Glomerular visceral epithelial cell (primary cell): ENCODE data around the gene RNASET2.
A peak's percentile ranks its signal among the peaks of the same experiment; 100 is the strongest.
"Not testable (repeated sequence)": the region's sequence is repeated elsewhere in the genome, so short reads cannot be mapped to it uniquely, and the experiment has no call there.

Experiments
- DNase-seq: peaks from one replicate; pipeline ENCODE4 v3.0.0-alpha.2; 2016; ENCODE audit errors: extremely low spot score

Gene RNASET2

DNA sequence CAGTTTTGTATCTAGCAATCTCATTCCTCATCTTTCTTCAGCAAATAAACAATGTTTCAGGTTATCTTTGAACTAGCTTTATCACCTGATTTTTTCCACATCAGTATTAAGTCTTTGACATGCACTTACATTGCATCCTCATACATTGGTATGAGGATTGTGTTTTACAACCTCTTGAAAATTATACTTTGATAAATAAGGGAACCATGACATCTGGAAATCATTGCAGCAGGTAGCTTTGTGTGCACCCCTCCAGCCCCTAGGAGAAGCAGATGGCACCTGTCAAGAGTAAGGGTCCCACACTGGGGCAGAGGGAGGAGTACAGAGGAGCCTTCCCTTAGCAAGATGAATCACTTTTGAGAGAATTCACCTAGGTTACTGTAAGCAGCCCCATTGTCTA lies 13.7 kb upstream of the RNASET2 start:
- DNase-seq = no peak

DNA sequence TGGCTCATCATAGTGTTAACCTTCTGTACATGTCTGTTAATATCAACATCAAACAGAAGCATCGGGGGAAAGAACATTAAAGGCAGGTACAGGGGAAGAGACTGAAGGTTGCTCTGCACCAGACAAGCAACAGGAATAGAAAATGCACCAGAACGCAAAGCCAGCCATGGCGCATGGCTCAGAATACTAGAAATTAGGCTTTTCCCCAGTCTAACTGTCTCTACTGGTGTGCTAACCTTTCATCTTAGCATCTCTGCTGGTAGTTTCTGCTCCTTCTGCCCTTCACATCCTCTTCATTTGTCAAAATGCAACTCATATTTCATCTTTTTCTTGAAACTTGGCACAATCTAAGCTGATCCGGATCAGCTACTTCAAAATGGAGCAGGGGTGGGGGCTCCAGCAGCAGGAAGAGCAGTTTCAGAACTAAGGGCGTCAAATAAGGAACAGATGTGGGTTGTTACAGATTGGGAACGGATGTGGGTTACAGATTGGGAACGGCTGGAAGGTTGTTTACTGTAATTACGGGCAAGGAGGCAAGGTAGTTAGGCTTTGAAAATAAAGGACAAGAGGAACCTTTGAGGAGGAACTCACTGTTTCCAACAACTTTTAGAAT lies 13.1 kb upstream of the RNASET2 start:
- DNase-seq = no peak

DNA sequence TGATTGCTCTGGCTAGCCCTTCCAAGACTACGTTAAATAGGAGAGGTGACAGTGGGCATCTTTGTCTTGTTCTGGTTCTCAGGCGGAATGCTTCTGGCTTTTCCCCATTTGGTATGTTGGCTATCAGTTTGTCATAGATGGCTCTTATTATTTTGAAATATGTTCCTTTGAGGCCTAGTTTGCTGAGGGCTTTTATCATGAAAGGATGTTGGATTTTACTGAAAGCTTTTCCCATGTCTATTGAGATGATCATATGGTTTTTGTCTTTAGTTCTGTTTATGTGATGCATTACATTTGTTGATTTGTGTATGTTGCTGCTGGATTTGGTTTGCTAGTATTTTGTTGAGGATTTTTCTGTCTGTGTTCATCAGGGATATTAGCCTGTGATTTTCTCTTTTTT lies 9.9 kb upstream of the RNASET2 start:
- no peak for DNase-seq

DNA sequence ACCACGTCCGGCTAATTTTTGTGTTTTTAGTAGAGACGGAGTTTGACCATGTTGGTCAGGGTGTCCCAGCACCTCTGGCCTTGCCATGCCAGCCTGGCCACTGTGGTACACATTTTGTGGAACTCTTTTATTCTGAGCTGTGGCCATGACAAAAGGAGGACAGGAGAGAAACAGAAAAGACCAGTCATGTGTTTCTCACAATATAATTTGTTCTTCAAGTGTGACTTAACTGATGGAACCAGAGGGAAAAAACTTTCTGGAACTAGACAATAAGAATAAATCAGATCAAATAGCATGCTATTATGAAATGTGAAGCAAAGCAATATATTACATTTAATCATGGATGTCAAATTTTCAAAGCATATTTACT lies 4.2 kb upstream of the RNASET2 start:
- no peak for DNase-seq

DNA sequence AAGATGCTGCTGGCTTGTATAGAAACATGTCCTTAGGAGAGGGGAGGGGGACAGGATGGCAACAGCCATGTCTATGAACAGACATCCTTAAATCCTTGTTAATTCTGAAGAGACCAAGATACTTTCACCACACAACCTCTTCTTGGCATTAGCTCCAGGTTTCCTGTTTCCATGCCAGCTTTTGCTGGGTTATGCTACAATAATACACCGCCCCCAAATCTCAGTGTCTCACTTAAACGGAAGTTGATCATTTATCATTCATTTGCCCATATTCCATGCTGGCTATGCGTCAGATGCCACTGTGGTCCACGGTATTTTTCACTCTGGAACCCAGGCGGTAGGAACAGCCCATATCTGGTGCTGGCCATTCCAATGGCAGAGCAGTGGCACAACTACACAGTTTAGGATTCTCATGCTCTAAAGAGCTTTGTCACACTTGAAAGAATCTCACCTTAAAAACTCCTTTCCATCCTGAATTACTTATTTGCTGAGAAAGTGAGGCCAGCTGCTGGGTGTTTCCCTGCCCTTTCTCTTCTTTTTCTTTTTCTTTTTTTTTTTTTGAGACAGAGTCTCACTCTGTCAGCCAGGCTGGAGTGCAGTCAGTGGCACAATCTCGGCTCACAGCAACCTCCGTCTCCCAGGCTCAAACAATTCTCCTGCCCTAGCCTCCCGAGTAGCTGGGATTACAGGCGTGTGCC lies 3.7 kb upstream of the RNASET2 start:
- no peak for DNase-seq

DNA sequence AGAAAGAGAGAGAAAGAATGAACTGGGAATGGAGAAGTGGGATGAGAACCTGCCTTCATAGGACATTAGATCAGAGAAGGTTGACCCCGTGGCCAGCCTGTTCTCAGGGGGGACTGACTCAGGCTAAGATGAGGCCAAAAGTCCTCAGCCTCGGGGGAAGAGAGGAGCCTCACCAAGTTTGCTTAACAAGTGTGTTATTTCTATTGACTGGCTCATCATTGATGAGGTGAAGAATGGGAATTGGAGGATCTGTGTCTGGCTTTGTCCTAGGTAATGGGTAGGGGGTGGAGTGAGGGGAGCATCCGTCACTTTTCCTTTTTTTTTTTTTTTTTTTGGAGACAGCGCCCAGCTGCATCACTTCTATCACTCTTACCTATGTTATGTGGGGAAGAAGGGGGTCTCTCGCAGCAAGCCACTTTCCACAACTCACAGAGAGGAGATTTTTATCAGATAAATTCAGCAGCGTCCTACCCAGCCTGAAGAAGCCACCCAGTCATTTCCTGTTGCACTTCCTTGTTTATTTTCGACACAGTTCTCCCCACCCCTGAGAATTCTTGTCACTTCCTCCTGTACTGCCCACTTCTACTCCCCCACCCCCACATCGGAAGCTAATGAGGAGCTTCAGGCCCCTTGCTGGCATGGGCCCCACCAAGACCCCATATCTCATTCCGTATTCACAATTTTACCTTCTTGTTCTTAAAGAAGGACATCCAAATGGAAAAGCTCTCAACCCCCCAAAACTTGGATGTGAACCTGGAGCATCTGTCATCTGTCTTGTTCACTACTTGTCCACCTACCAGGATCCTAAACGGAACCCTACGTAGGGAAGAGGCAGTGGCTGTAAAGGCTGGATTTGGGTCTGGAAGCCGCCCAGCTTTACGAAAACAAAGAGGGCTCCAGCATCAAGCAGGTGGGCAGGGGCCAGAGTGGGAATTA lies 2.8 kb upstream of the RNASET2 start:
- peak; percentile 13 for DNase-seq

- no peak for DNase-seq
Observed at GRCh38 chr6:166957805-166958076, 1.4 kb upstream of the RNASET2 start.

DNA sequence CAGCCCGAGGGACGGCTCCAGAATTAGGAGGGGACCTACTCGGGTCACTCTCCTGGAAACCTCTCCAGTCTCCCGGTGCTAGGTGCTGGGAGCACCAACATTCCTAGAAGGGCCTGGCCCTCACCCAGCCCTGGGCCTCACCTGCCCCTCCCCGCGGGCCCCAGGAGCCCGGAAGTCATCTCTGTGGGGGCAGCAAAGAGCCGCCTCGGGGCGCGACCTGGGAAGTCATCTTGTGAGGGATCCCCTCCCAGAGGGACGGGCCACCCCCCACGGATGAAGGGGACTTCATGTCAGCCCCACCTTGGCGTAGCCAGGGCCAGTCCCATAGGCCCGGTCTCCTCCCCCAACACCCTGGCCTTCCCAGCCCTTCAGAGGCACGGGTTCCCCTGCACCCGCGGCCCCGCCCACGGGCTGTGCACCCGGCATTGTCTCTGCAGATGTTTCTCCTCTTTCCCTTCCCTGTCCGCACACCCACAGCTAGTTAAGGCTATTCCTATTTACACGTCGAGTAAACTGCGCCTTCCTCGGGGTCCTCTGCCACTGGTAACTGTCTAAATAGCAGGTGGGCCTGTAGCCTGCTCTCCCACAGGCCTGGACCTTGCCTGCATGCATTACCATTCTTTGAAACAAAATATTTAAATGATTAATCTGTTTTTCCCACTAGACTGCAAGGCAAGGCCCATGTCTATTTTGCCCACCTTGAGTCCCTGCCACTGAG lies 896 bp upstream of the RNASET2 start:
- DNase-seq = peak; percentile 58

- DNase-seq = peak; percentile 52
Observed at GRCh38 chr6:166955865-166956443, 396 bp downstream of the RNASET2 start.

GRCh38 chr6:166955121-166955864 lies 1.1 kb downstream of the RNASET2 start:
- peak; percentile 6 for DNase-seq

DNA sequence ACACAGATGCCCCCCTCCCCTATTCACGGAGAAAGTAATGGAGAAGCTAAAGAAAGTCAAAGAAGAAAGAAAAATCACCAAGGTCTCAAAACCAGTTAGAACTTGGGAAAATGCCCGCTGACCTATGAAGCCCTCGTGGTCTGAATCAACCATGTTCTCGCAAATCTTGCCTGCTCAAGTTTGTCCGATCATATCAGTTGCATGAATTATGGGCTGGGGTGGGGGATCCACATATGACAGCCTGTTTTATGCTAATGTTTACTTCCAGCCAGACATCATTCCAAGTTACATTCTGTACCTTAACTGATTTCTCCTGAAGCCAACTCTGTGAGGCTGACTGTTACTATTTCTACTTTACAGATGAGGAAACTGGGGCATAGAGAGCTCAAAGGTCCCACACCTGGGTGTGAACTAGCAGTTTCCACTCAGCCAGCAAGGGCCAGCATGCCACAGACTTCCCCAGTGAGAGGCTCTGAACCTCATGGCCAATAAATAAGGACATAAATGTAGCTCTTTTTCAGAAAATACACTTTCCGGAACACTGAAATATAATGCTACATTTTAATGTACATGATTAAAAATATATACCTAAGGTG lies 2.1 kb downstream of the RNASET2 start:
- no peak for DNase-seq

DNA sequence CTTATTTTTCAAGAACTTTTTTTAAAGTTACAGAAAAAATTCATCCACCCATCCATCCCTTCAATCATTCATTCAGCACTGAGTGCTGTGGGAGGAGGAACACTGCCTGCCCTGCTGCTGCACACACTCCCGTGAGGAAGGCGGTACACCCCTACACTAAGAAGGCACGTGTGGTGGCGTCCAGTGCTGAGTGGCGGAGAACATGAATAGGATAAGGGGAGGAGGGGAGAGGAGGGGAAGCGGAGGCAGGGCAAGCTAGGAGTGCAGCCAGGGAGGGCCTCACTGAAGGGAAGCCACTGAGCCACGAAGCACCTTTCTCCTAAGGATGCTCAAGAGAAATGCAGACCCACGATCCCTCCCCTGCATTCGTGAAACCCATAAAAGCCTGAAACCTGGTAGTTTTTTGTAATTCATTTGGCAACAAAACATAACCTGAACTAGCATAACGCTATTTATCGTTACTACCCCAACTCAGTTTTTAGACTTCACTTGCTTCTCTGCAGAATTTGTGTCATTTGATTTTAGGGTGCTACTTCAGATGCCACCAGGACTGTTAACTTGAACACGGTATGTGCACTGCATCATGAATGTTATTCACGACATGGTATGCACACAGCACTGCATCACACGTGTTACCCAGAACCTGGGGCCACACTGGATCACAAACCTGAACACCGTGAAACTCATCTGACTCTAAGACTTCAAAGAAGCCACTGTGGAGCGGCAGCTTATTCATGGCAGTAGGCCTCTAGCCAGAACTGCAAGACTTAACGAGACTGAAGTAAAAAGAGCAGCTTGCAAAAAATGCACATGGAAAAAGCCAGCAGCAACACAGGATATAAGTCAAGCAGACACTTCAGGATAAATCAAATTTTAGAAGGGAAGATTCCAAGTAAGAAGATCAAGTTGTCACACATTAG lies 3.5 kb downstream of the RNASET2 start:
- no peak for DNase-seq

- no peak for DNase-seq
Observed at GRCh38 chr6:166952121-166952520, 4.2 kb downstream of the RNASET2 start.

GRCh38 chr6:166951670-166952060 lies 4.7 kb downstream of the RNASET2 start:
- no peak for DNase-seq

- DNase-seq = peak; percentile 51
Observed at GRCh38 chr6:166950892-166951669, 5.3 kb downstream of the RNASET2 start.

- DNase-seq = no peak
Observed at GRCh38 chr6:166950443-166950821, 5.9 kb downstream of the RNASET2 start.

GRCh38 chr6:166949528-166950442 lies 6.6 kb downstream of the RNASET2 start:
- no peak for DNase-seq

DNA sequence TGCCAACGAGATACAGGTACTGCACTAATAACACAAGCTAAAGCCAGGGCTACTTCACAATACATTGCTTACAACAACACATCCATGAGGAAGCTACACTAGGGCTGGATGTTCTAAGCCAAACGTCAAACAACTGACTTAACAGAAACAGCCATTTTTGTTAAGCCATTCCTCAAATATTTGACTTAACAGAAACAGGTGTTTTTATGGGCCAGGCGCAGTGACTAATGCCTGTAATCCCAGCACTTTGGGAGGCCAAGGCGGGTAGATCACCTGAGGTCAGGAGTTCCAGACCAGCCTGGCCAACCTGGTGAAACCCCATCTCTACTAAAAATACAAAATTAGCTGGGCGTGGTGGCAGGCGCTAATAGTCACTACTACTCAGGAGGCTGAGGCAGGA lies 7.6 kb downstream of the RNASET2 start:
- not testable (repeated sequence) for DNase-seq
